HFFc6 (cell line): ENCODE results near the gene ZNF77. TPM values are rescaled to one million over a fixed set of nuclear protein-coding genes. Genes with fewer than 3 reads are reported as not detected.

Source experiments
- DNase-seq: peaks from one replicate; pipeline ENCODE4 v3.0.0-alpha.2; 2018
- H3K27ac Mint-ChIP-seq: 2 replicates; pipeline ENCODE4 v1.8.0; 2020; ENCODE audit warnings: mild to moderate bottlenecking, mixed read lengths
- H3K27me3 Mint-ChIP-seq: 2 replicates; pipeline ENCODE4 v1.8.0; 2021; ENCODE audit warnings: mild to moderate bottlenecking, moderate library complexity, mixed read lengths; ENCODE audit not compliant: insufficient read depth
- H3K36me3 Mint-ChIP-seq: 2 replicates; pipeline ENCODE4 v1.8.0; 2021; ENCODE audit warnings: low read depth, mixed read lengths
- H3K4me1 Mint-ChIP-seq: 2 replicates; pipeline ENCODE4 v1.8.0; 2020; ENCODE audit warnings: low read depth, mixed read lengths
- H3K4me3 Mint-ChIP-seq: 2 replicates; pipeline ENCODE4 v1.8.0; 2020; ENCODE audit warnings: mild to moderate bottlenecking, moderate library complexity, mixed read lengths
- H3K9me3 Mint-ChIP-seq: 2 replicates; pipeline ENCODE4 v1.8.0; 2020; ENCODE audit warnings: mild to moderate bottlenecking, mixed read lengths
- CTCF ChIP-seq: fragments of 200-600 bp; sonication (generic); IDR thresholded peaks from 2 replicates; pipeline ENCODE4 v1.5.0; 2021; ENCODE audit warnings: antibody characterized with exemption, mild to moderate bottlenecking
- total RNA-seq, 6 experiments: library from RNA; stranded (reverse); fragmentation: NEBNext Ultra II Directional; extraction: Animal tissue kit (Norgen Biotek cat#: 25700); gene quantifications; 2 replicates in 1 of 6; 3 replicates in 5 of 6; pipeline ENCODE4 v1.2.3, GENCODE V29; 2021

The ZNF77 gene
- total RNA-seq, 6 experiments from 2014 or later: 1.7 to 2.6 (median 2.2) TPM

DNA sequence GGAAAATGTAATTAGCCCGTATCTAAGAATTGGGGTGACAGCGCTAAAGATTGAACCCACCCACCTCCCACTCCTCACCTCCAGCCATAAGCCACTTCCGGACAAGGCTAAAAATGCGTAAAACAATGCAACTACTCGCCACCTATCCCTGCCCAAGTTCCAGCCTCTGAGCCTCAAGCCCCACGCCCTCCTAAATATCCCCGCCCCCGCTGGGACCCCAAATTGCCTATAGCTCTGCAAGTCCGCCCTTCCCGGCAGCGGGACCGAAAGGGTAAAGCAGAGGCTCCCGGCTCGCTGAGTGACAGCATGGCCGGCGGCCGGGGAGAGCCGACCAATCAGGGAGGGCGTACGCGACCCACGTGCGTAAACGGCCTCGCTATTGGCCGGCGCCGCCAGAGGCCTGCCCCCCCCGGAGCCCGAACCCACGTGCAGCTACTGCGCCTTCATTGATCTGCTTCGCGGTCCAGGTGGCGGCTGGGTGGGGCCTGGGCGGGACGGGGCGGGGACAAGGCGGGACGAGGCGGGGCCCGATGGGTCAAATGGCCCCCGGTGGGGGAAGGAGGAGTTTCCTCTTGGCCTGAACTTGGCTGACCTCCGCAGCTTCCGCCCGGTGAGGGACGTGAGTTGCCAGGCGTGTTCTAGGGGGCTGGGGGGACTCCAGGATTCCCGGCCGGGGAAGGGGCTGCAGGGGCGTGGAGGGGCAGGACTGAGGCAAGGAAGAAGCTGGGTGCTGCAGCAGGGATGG is 32.4 kb upstream of the ZNF77 start, which contains the start of gene TLE6:
TLE6 (plus strand) TSS at position 564 of the 745 bp plus-strand sequence. CDS start 670 bp downstream, outside the sequence.
- peak; percentile 89 for DNase-seq
- Mint-ChIP-seq H3K4me1 (peaks cover 22% of the 10 kb centered on the region), H3K4me3 (peak within 1 kb of the TSS; percentile 92), H3K27me3 (peaks cover 14% of the 10 kb centered on the region), H3K36me3 (no peaks in the 10 kb centered on the region), H3K9me3 (no peaks in the 10 kb centered on the region), H3K27ac (no peak within 1 kb of the TSS; the same call in 1 of the 2 replicates)
- TF ChIP-seq CTCF: no peak

GRCh38 chr19:2976609-2977000 is 31.8 kb upstream of the ZNF77 start:
- H3K4me3 Mint-ChIP-seq: peak overlapping the region; percentile 92
- peaks cover 22% of the 10 kb centered on the region for H3K4me1 Mint-ChIP-seq
- TF ChIP-seq CTCF: no peak
- H3K27me3 Mint-ChIP-seq: peaks cover 14% of the 10 kb centered on the region
- no peaks in the 10 kb centered on the region for H3K9me3 Mint-ChIP-seq
- no peaks in the 10 kb centered on the region for H3K36me3 Mint-ChIP-seq
- no peak overlapping the region for H3K27ac Mint-ChIP-seq
- DNase-seq: no peak

DNA sequence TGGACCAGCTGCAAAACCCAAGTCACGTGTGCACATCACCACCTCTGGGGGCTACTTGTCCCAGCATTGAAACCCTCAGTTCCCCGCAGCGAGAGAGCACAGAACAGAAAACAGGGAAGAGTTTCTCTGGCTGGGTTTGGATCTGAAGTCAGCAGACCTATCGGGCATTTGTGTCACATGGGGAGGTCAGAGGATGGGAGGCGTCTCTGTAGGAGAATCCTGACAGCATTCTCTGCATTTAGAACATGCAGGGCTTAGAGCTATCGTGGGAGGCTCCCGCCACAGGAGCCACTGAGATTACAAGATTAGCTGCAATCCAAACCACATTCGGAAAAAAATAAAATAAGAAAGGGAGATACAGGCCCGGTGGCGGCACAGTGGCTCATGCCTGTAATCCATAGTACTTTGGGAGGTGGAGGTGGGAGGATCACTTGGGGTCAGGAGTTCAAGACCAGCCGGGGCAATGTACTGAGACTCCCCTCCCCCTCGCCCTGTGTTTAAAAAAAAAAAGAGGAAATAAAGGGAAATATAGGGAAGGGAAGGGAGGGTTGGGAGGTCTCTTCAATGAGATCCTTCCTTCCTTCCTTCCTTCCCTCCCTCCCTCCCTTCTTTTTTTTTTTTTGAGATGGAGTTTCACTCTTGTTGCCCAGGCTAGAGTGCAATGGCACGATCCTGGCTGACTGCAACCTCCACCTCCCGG is 29.7 kb upstream of the ZNF77 start:
- H3K36me3 Mint-ChIP-seq: no peaks in the 10 kb centered on the region
- H3K27me3 Mint-ChIP-seq: peaks cover 14% of the 10 kb centered on the region
- no peak overlapping the region; the same call in 1 of the 2 replicates for H3K4me3 Mint-ChIP-seq
- no peak overlapping the region for H3K27ac Mint-ChIP-seq
- H3K4me1 Mint-ChIP-seq: peaks cover 22% of the 10 kb centered on the region
- H3K9me3 Mint-ChIP-seq: no peaks in the 10 kb centered on the region
- no peak for TF ChIP-seq CTCF
- no peak for DNase-seq

- TF ChIP-seq CTCF: no peak
- H3K9me3 Mint-ChIP-seq: no peaks in the 10 kb centered on the region
- DNase-seq: no peak
- H3K27me3 Mint-ChIP-seq: peaks cover 14% of the 10 kb centered on the region
- peaks cover 22% of the 10 kb centered on the region for H3K4me1 Mint-ChIP-seq
- H3K27ac Mint-ChIP-seq: no peak overlapping the region
- no peak overlapping the region for H3K4me3 Mint-ChIP-seq
- H3K36me3 Mint-ChIP-seq: no peaks in the 10 kb centered on the region
These were observed 28.5 kb upstream of the ZNF77 start for GRCh38 chr19:2973229-2973628.

GRCh38 chr19:2970201-2970835 is 25.5 kb upstream of the ZNF77 start:
- Mint-ChIP-seq H3K4me1 (peaks cover 8% of the 10 kb centered on the region), H3K27me3 (peaks cover 10% of the 10 kb centered on the region), H3K27ac (no peak overlapping the region), H3K4me3 (no peak overlapping the region), H3K9me3 (no peaks in the 10 kb centered on the region), H3K36me3 (no peaks in the 10 kb centered on the region)
- TF ChIP-seq CTCF: no peak
- peak; percentile 29 for DNase-seq
